Stimulated activated CD4-positive, alpha-beta T cell treated with anti-CD3 and anti-CD28 coated beads, TNF-alpha, amount 100 ng/mL, for 1 hour (primary cell): ENCODE data around the gene SRA1.

Source experiments
- DNase-seq, 3 donors: peaks; one replicate each; pipeline ENCODE4 v3.0.0-alpha.2; 2020; ENCODE audit warnings: low read depth in 3 of 3, low spot score in 1 of 3

SRA1 gene

DNA sequence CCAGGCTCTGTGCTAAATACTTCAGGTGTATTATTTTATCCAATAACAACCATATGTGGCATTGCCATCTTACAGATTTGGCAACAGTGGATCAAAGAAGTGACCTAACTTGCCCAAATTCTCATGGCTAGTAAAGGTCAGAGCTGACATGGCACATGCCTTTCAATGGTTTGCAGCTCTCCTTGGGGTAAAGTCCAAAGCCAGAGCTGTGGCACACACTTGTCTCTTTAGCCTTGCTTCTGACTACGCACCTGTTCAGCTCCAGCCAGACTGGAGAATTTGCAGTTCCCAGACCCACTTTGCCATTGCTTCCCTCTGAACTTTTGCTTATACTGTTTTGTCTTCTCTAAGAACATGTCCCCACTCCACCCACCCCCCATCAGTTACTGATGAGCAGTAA lies 13.2 kb upstream of the SRA1 start:
- DNase-seq, result no peak

- no peak for DNase-seq
These were observed 12.8 kb upstream of the SRA1 start for GRCh38 chr5:140570058-140570457.

DNA sequence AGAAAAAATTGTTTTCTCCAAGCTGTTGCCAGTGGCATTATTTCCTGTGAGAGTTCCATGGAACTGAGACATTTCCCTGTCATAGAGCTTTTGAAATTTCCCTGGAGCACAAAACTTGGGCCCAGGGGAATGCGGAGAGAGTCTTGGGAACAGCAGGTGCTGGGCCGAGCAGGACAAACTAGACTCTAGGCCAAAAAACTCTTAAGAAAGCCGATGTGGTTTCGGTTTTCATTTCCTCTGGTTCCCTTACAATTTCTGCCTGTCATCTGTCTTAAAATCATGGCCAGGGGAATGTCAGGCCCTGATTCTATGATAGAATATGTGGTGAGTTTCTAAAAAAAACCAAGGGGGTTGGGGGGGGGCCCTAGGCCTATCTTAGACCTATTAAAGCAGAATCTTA lies 11.9 kb upstream of the SRA1 start:
- DNase-seq, result no peak

DNA sequence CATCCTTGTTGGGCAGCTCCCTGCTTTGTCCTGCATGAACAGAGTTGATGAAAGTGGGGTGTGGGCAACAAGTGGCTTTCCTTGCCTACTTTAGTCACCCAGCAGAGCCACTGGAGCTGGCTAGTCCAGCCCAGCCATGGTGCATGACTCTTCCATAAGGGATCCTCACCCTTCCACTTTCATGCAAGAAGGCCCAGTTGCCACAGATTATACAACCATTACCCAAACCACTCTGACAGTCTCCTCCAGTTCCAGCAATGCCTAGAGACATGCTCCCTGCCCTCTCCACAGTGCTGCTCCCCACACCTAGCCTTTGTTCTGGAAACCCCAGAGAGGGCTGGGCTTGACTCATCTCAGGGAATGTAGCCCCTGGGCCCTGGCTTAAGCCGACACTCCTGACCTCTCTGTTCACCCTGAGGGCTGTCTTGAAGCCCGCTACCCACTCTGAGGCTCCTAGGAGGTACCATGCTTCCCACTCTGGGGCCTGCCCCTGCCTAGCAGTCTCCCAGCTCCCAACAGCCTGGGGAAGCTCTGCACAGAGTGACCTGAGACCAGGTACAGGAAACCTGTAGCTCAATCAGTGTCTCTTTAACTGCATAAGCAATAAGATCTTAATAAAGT lies 11.3 kb upstream of the SRA1 start:
- DNase-seq, result no peak

- no peak for DNase-seq
These were observed 10.6 kb upstream of the SRA1 start for GRCh38 chr5:140567871-140568270.

GRCh38 chr5:140567136-140567818 lies 10.0 kb upstream of the SRA1 start:
- no peak for DNase-seq

DNA sequence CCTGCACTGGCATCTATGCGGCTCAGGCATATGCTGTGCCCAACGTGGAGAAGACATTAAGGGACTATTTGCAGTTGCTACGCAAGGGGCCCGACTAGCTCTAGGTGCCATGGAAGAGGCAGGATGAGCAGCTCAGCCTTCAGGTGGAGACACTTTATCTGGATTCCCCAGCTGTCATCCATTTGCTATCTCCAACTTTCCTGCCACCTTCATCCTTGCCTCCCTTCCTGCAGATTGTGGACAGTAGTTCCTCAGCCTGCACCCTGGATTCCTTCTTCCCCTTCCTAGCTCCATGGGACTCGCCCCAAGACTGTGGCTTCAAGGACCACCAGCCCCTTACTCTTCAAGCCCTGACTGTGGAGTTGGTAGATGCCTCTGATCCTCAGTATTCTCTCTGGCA lies 9.4 kb upstream of the SRA1 start:
- DNase-seq, result no peak

- no peak for DNase-seq
These were observed 8.5 kb upstream of the SRA1 start for GRCh38 chr5:140565780-140566095.

- no peak for DNase-seq
These were observed 7.9 kb upstream of the SRA1 start for GRCh38 chr5:140565024-140565779.

DNA sequence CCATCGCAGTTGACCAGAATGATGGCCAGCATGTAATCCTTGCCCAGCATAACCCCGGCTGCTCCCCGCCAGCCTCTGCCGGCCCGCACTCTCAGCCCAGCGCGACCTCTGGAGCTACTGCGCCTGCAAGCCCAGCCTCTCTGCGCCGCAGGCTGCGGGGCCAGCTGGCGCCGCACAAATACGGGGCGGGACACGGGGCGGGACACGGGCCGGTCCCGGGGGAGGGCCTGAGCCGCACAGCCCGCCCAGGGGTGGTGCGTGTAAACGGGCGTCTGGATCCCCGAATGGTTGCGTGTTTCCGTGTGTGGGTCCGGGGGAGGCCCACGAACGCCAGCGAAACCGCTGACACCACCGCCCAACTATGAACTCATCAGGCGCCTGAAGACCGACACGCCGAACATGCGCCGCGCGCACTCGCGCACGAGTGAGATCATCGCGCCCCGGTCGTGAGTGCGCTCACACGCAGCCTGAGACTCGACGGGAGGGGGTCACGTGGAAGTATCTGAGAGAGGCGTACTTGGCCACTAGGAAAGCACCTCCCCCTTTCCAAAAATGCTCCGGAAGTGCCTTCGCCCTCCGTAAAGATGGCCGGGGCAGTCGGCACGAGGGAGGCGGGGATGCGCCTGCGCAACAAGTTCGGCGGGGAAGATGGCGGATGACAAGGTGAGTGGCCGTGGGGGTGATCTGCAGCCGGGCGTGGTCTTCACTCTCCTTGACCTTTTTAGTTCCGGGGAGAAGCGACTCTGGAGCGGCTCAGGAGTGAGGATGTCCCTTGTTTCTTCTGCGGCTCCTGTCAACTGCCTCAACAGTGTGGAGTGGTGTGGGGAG lies 7.1 kb upstream of the SRA1 start, which contains the start of the genes APBB3 and SLC35A4:
APBB3 (minus strand) TSS at position 403 of the 828 bp plus-strand sequence; CDS start at position 50, 353 bp downstream.
SLC35A4 (plus strand) TSS at position 633 of the 828 bp plus-strand sequence. CDS start 2,342 bp downstream, outside the sequence.
- peak; percentile 88 to 92 (median 90) for DNase-seq

GRCh38 chr5:140563596-140563995 lies 6.3 kb upstream of the SRA1 start:
- DNase-seq, result no peak

DNA sequence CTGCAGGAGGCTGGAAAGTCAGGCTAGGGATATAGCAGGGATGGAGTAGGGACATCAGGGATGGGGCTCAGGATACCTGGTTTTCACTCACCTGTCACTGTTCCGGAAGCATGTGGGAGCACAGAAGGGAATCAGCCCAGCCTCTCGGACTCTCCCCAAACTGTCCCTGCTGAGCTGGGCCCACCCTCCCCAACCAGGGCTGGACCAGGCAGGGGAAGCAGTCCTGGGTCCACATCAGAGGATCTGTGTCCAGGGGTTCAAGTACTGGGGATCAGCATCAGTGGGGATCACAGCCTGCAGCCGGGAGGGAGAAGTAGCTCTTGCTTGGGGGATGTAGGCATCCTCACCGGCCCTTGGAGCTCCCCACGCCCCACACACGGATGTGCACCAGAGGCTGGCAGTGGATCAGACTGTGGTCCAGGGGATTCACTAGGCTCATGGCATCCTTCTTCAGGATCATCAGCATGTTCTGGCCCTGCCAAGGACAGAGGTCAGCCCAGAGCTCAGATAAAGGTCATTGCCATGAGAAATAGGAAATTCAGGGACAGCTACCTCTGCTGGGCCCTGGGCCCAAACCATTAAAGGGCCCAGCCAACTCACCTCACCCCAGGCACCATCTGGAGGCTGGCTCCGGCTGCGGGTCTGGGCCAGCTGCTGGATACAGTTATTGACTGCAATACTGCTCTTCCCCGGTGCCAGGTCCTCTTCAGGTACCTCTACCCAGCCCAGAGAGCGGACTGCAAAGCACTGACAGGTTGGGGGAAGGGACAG lies 4.7 kb upstream of the SRA1 start:
- DNase-seq, result no peak

DNA sequence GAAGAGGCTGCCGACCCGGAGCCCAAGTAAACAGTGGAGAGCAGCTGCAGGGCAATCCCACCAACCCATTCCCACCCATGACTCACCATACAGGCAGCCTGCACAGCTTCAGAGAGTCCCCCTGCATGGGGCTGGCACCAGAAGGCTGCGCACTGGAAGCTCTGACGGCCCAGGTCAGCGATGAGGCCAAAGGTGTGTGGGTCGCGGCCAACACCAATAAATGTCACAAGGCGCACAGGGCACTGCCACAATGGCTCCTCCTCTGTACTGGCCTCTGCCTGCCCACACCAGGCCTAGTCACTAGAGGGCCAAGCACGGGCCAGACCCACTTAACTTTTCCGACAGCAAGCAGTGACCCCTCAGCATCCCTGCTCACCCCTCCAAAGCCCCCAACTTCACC lies 3.0 kb upstream of the SRA1 start:
- DNase-seq, result no peak

GRCh38 chr5:140558542-140558941 lies 1.3 kb upstream of the SRA1 start:
- no peak for DNase-seq

DNA sequence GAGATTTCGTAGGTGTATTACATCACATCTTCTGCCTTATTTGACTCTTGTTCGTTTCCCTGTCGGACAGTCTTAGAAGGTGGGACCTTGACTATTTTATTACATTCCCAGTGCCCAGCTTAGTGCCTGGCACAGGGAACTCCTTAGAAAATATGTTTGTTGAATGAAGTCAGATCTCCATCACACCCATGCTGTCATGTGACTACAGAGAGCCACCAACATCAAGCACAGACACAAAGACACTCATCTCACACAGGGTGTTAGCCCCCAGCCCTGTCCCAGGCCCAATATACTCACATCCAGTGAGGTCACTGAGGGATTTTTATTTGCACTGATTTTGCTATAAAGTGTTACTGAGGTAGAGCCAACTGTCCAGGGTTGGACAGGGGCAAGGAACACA lies 692 bp upstream of the SRA1 start:
- no peak for DNase-seq

GRCh38 chr5:140556438-140556837 lies 835 bp downstream of the SRA1 start:
- DNase-seq, result no peak

GRCh38 chr5:140555747-140556312 lies 1.4 kb downstream of the SRA1 start:
- DNase-seq, result no peak

GRCh38 chr5:140554454-140554853 lies 2.8 kb downstream of the SRA1 start:
- no peak for DNase-seq

DNA sequence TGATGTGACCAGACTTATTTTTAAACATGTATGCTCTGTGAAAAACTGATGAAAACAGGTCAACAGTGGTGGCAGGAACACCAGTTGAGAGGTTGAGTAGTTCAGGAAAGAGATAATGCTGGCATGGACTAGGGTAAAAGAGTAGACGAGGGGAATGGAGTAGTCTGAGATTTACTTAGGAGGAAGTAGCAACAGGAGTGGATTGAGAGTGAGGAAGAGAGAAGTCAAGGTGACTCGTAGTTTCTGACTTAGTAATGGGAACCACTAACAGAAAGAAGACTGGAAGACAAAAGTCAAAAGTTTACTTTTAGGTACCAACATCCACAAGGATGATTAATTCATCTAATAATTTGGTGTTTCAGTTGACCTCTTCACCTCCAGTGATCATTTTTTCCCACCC lies 3.6 kb downstream of the SRA1 start:
- DNase-seq, result no peak

DNA sequence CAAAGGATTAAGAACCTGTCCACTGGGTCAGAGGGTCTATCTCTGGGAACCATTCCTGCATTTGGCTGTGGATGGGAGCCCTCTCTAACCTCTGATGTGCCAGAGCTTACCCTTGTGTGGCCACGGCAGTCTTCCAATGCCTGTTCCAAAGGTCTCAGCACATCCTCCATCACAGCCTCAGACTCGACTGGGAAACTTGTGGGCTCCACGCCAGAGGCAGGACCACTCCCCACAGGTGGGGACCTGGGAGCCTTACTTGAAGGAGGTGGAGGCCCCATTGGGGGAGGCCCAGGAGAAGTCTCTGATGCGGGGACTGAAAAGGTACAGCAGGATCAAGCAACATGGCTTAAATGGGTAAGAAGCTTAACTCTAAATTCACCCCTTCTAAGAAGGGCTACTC lies 5.4 kb downstream of the SRA1 start:
- no peak for DNase-seq
